Trophoblast cell (in vitro differentiated cells and primary cell): ENCODE data around the gene DCAF5. TPM values are rescaled to one million over a fixed set of nuclear protein-coding genes. Genes with fewer than 3 reads are reported as not detected.

Experiments used
- DNase-seq, 2 donors: peaks; one replicate each; pipeline ENCODE4 v3.0.0-alpha.2; 2016
- H2AFZ ChIP-seq: 2 replicates; pipeline ENCODE4 v1.6.1; 2013; ENCODE audit warnings: low read length, moderate library complexity, mild to moderate bottlenecking; ENCODE audit not compliant: insufficient read depth, poor library complexity
- H2AK5ac ChIP-seq: 2 replicates; pipeline ENCODE4 v1.6.1; 2013; ENCODE audit warnings: mild to moderate bottlenecking, low read length
- H2BK120ac ChIP-seq: 2 replicates; pipeline ENCODE4 v1.6.1; 2013; ENCODE audit warnings: low read length, mild to moderate bottlenecking, moderate library complexity; ENCODE audit not compliant: insufficient read depth, poor library complexity
- H2BK12ac ChIP-seq: 2 replicates; pipeline ENCODE4 v1.6.1; 2013; ENCODE audit warnings: mild to moderate bottlenecking, low read length, moderate library complexity
- H2BK5ac ChIP-seq: 2 replicates; pipeline ENCODE4 v1.6.1; 2013; ENCODE audit warnings: low read length, low read depth, moderate library complexity, mild to moderate bottlenecking; ENCODE audit not compliant: poor library complexity
- H3K14ac ChIP-seq: 2 replicates; pipeline ENCODE4 v1.6.1; 2013; ENCODE audit warnings: mild to moderate bottlenecking, low read length
- H3K18ac ChIP-seq: 2 replicates; pipeline ENCODE4 v1.6.1; 2013; ENCODE audit warnings: mild to moderate bottlenecking, low read length
- H3K23ac ChIP-seq: 2 replicates; pipeline ENCODE4 v1.6.1; 2013; ENCODE audit warnings: low read length
- H3K27ac ChIP-seq: 2 replicates; pipeline ENCODE4 v1.5.1; 2013; ENCODE audit warnings: low read depth, mild to moderate bottlenecking, inconsistent platforms, low read length, moderate library complexity
- H3K27me3 ChIP-seq: 2 replicates; pipeline ENCODE4 v1.6.1; 2013; ENCODE audit warnings: inconsistent platforms, mild to moderate bottlenecking, low read length, moderate library complexity; ENCODE audit not compliant: insufficient read depth
- H3K36me3 ChIP-seq, 2 experiments: 1 replicate in 1 of 2; 2 replicates in 1 of 2; pipeline ENCODE4 v1.6.1; 2013; ENCODE audit warnings: low read length in 2 of 2, mild to moderate bottlenecking in 2 of 2, moderate library complexity in 1 of 2; ENCODE audit not compliant: insufficient read depth in 2 of 2, control insufficient read depth in 1 of 2
- H3K4ac ChIP-seq: 2 replicates; pipeline ENCODE4 v1.6.1; 2013; ENCODE audit warnings: low read depth, mild to moderate bottlenecking, low read length, moderate library complexity
- H3K4me1 ChIP-seq, 2 experiments: 1 replicate in 1 of 2; 2 replicates in 1 of 2; pipeline ENCODE4 v1.6.1; 2013; ENCODE audit warnings: low read length in 2 of 2, mild to moderate bottlenecking in 2 of 2, moderate library complexity in 1 of 2; ENCODE audit not compliant: insufficient read depth in 2 of 2, control insufficient read depth in 1 of 2
- H3K4me2 ChIP-seq: 2 replicates; pipeline ENCODE4 v1.6.1; 2013; ENCODE audit warnings: inconsistent platforms, mild to moderate bottlenecking, low read length, moderate library complexity
- H3K4me3 ChIP-seq: 2 replicates; pipeline ENCODE4 v1.5.1; 2013; ENCODE audit warnings: mild to moderate bottlenecking, low read depth, low read length, inconsistent platforms
- H3K79me1 ChIP-seq: one replicate; pipeline ENCODE4 v1.6.1; 2013; ENCODE audit warnings: low read length
- H3K79me2 ChIP-seq: 2 replicates; pipeline ENCODE4 v1.6.1; 2013; ENCODE audit warnings: low read length, mild to moderate bottlenecking; ENCODE audit not compliant: control insufficient read depth, insufficient read depth, poor library complexity
- H3K9ac ChIP-seq: 2 replicates; pipeline ENCODE4 v1.6.1; 2013; ENCODE audit warnings: mild to moderate bottlenecking, low read length
- H3K9me3 ChIP-seq: 2 replicates; pipeline ENCODE4 v1.6.1; 2013; ENCODE audit warnings: low read depth, mild to moderate bottlenecking, control low read depth, inconsistent platforms, low read length; ENCODE audit not compliant: insufficient read depth
- H4K12ac ChIP-seq: 2 replicates; pipeline ENCODE4 v1.6.1; 2013; ENCODE audit warnings: low read depth, mild to moderate bottlenecking, low read length, moderate library complexity
- H4K8ac ChIP-seq: 2 replicates; pipeline ENCODE4 v1.6.1; 2013; ENCODE audit warnings: low read depth, mild to moderate bottlenecking, low read length, moderate library complexity
- H4K91ac ChIP-seq: one replicate; pipeline ENCODE4 v1.6.1; 2013; ENCODE audit warnings: low read depth, mild to moderate bottlenecking, low read length, moderate library complexity
- WGBS: extraction: QIAGEN DNeasy Blood & Tissue Kit; methylation state at CpG from one replicate; pipeline ENCODE4 v1.1.7; 2013; ENCODE audit warnings: missing lambda C conversion rate; ENCODE audit not compliant: insufficient read length, insufficient coverage; ENCODE audit errors: extremely low coverage; 5-methylcytosine and 5-hydroxymethylcytosine counted together
- polyA plus RNA-seq: library from polyadenylated mRNA; stranded (reverse); fragments of 200-250 nt; gene quantifications from 2 replicates; pipeline ENCODE4 v1.2.3, GENCODE V29; 2013

DCAF5 gene, protein sequence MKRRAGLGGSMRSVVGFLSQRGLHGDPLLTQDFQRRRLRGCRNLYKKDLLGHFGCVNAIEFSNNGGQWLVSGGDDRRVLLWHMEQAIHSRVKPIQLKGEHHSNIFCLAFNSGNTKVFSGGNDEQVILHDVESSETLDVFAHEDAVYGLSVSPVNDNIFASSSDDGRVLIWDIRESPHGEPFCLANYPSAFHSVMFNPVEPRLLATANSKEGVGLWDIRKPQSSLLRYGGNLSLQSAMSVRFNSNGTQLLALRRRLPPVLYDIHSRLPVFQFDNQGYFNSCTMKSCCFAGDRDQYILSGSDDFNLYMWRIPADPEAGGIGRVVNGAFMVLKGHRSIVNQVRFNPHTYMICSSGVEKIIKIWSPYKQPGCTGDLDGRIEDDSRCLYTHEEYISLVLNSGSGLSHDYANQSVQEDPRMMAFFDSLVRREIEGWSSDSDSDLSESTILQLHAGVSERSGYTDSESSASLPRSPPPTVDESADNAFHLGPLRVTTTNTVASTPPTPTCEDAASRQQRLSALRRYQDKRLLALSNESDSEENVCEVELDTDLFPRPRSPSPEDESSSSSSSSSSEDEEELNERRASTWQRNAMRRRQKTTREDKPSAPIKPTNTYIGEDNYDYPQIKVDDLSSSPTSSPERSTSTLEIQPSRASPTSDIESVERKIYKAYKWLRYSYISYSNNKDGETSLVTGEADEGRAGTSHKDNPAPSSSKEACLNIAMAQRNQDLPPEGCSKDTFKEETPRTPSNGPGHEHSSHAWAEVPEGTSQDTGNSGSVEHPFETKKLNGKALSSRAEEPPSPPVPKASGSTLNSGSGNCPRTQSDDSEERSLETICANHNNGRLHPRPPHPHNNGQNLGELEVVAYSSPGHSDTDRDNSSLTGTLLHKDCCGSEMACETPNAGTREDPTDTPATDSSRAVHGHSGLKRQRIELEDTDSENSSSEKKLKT
- polyA plus RNA-seq = 32.6 and 32.8 TPM in 2 replicates

GRCh38 chr14:69152902-69153151 lies at the start of gene DCAF5:
TSS of gene DCAF5 (minus strand) at chr14:69153119. CDS start at chr14:69152978, 141 bp downstream.
- H3K36me3 ChIP-seq = peaks cover 0 to 4% of the 10 kb centered on the region in 2 experiments
- H2BK5ac ChIP-seq = peak within 1 kb of the TSS; percentile 88
- no CpG with 5 or more reads among the region's 26 CpGs for WGBS

GRCh38 chr14:69199786-69200185 lies 46.9 kb upstream of the DCAF5 start:
- H3K4ac ChIP-seq = no peak overlapping the region
- H3K4me3 ChIP-seq = no peak overlapping the region
- no peaks in the 10 kb centered on the region for H3K79me1 ChIP-seq
- H3K9ac ChIP-seq = no peak overlapping the region
- no peaks in the 10 kb centered on the region for H3K9me3 ChIP-seq
- no peak overlapping the region for H3K14ac ChIP-seq
- no peak overlapping the region for H3K4me2 ChIP-seq
- WGBS = no CpG with 5 or more reads among the region's 10 CpGs
- no peak overlapping the region for H2AFZ ChIP-seq
- H4K91ac ChIP-seq = no peak overlapping the region
- H2BK120ac ChIP-seq = no peak overlapping the region
- no peak overlapping the region for H3K27ac ChIP-seq
- H4K12ac ChIP-seq = no peak overlapping the region
- H4K8ac ChIP-seq = no peak overlapping the region
- no peak for DNase-seq
- H3K27me3 ChIP-seq = no peaks in the 10 kb centered on the region
- no peak overlapping the region for H3K18ac ChIP-seq
- no peak overlapping the region for H2AK5ac ChIP-seq
- no peaks in the 10 kb centered on the region for H3K36me3 ChIP-seq
- H3K23ac ChIP-seq = no peak overlapping the region
- no peaks in the 10 kb centered on the region for H3K4me1 ChIP-seq
- H2BK5ac ChIP-seq = no peak overlapping the region
- H2BK12ac ChIP-seq = no peak overlapping the region
- H3K79me2 ChIP-seq = no peaks in the 10 kb centered on the region

More at GRCh38 chr14:69152902-69153151, at the start of gene DCAF5:
- Histone ChIP-seq H3K27me3 (no peaks in the 10 kb centered on the region), H3K4me2 (peak within 1 kb of the TSS; percentile 90), H3K23ac (no peak within 1 kb of the TSS), H2AFZ (peak within 1 kb of the TSS; percentile 92), H4K8ac (peak within 1 kb of the TSS; percentile 95), H3K9ac (peak within 1 kb of the TSS; percentile 90), H3K4me1 (no peaks in the 10 kb centered on the region), H4K91ac (peak within 1 kb of the TSS; percentile 92), H2AK5ac (peak within 1 kb of the TSS; percentile 83), H4K12ac (peak within 1 kb of the TSS; percentile 92), H3K14ac (peak within 1 kb of the TSS; percentile 87), H3K4me3 (peak within 1 kb of the TSS; percentile 89), H2BK120ac (peak within 1 kb of the TSS; percentile 85), H2BK12ac (no peak within 1 kb of the TSS), H3K9me3 (no peaks in the 10 kb centered on the region), H3K79me2 (peaks cover 16% of the 10 kb centered on the region), H3K4ac (peak within 1 kb of the TSS; percentile 91), H3K79me1 (peaks cover 21% of the 10 kb centered on the region), H3K27ac (peak within 1 kb of the TSS; percentile 88), H3K18ac (peak within 1 kb of the TSS; percentile 94)
- peak; percentile 92 to 93 for DNase-seq

GRCh38 chr14:69193721-69194120 lies 40.8 kb upstream of the DCAF5 start:
- no peak overlapping the region for H2BK5ac ChIP-seq
- H4K91ac ChIP-seq = no peak overlapping the region
- no peak overlapping the region for H3K4me2 ChIP-seq
- WGBS = no CpG with 5 or more reads among the region's 5 CpGs
- no peak overlapping the region for H2BK120ac ChIP-seq
- H3K79me1 ChIP-seq = peaks cover 5% of the 10 kb centered on the region
- no peak for DNase-seq
- H3K4ac ChIP-seq = no peak overlapping the region
- no peak overlapping the region for H3K18ac ChIP-seq
- H3K23ac ChIP-seq = no peak overlapping the region
- H3K4me1 ChIP-seq = no peaks in the 10 kb centered on the region
- H3K79me2 ChIP-seq = peaks cover 3% of the 10 kb centered on the region
- no peak overlapping the region for H3K27ac ChIP-seq
- no peaks in the 10 kb centered on the region for H3K27me3 ChIP-seq
- H3K9ac ChIP-seq = no peak overlapping the region
- H4K12ac ChIP-seq = no peak overlapping the region
- H2BK12ac ChIP-seq = no peak overlapping the region
- H3K14ac ChIP-seq = no peak overlapping the region
- no peak overlapping the region for H2AFZ ChIP-seq
- H2AK5ac ChIP-seq = no peak overlapping the region
- H3K36me3 ChIP-seq = no peaks in the 10 kb centered on the region
- no peak overlapping the region for H4K8ac ChIP-seq
- no peaks in the 10 kb centered on the region for H3K9me3 ChIP-seq
- H3K4me3 ChIP-seq = no peak overlapping the region

DNA sequence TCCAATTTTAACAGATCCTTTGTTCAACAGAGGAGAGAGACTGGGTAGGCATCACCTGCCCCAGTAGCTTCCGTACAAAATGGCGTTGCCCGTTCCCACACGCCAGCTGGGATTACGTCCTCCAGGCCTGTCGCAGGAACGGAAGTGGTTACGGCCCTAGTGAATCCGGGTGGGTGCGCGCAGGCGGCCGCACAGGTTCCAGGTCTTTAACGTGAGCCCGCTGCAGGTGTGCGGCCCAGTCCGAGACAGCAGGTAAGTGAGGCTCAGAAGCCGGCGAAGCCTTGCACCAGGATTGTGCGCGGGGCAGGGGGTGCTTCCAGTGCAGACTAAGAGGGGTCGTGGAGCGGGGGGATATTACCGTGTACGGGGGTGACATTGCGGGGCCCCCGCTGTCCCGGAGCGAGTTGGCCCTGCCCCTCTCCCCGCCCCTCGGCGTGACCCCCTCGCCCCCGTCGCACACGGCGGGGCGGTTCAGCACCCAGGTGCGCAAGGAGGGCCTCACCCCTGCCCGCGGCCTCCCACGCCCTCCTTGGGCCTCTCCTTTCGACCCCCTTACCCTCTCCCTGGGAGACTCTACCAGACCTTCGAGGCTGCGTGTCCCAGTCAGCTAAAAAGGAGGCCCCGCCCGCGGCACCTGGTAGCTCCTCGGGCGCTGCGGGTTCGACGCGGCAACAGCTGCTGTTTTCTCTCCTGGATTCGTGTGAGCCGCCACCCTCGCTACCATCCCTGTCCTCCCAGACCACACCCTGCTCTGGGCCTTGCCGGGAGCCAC lies 38.6 kb upstream of the DCAF5 start, which contains the start of gene EXD2:
Gene EXD2, plus strand, starts transcription at position 159 of the 772 bp plus-strand sequence. CDS start 17,973 bp downstream, outside the sequence.
- WGBS = no CpG with 5 or more reads among the region's 58 CpGs
- H3K9ac ChIP-seq = peak within 1 kb of the TSS; percentile 52
- H3K27ac ChIP-seq = peak within 1 kb of the TSS; percentile 52
- H3K4me2 ChIP-seq = peak within 1 kb of the TSS; percentile 72
- peak within 1 kb of the TSS; percentile 61 for H4K91ac ChIP-seq
- H3K27me3 ChIP-seq = no peaks in the 10 kb centered on the region
- no peak within 1 kb of the TSS for H3K23ac ChIP-seq
- H3K18ac ChIP-seq = no peak within 1 kb of the TSS
- H3K14ac ChIP-seq = peak within 1 kb of the TSS; percentile 85
- H3K4me1 ChIP-seq = no peaks in the 10 kb centered on the region
- DNase-seq = peak; percentile 92 to 93
- peak within 1 kb of the TSS; percentile 84 for H4K12ac ChIP-seq
- H3K36me3 ChIP-seq = no peaks in the 10 kb centered on the region
- no peaks in the 10 kb centered on the region for H3K9me3 ChIP-seq
- H2BK12ac ChIP-seq = no peak within 1 kb of the TSS
- H3K79me1 ChIP-seq = peaks cover 5% of the 10 kb centered on the region
- H4K8ac ChIP-seq = peak within 1 kb of the TSS; percentile 65
- peaks cover 3% of the 10 kb centered on the region for H3K79me2 ChIP-seq
- peak within 1 kb of the TSS; percentile 70 for H2AFZ ChIP-seq
- no peak within 1 kb of the TSS for H3K4ac ChIP-seq
- no peak within 1 kb of the TSS for H2AK5ac ChIP-seq
- peak within 1 kb of the TSS; percentile 86 for H3K4me3 ChIP-seq
- peak within 1 kb of the TSS; percentile 44 for H2BK120ac ChIP-seq
- H2BK5ac ChIP-seq = no peak within 1 kb of the TSS
